GM21360 (cell line): Measurements from ENCODE around the gene CTBP2.

ENCODE experiments used
- ATAC-seq: cut with Tn5 transposase; IDR thresholded peaks from one replicate; pipeline ENCODE4 v1.9.1; 2021; ENCODE audit warnings: mild to moderate bottlenecking, moderate library complexity; ENCODE audit not compliant: unreplicated experiment

The CTBP2 gene

GRCh38 chr10:125011926-125012705 lies 148.2 kb downstream of the CTBP2 start:
- no peak for ATAC-seq

- ATAC-seq = no peak
These were observed 149.0 kb downstream of the CTBP2 start for GRCh38 chr10:125011171-125011925.

GRCh38 chr10:125010362-125010761 lies 150.0 kb downstream of the CTBP2 start:
- no peak for ATAC-seq

- ATAC-seq = no peak
These were observed 150.7 kb downstream of the CTBP2 start for GRCh38 chr10:125009661-125010161.

GRCh38 chr10:125008689-125009638 lies 151.4 kb downstream of the CTBP2 start:
- no peak for ATAC-seq

- no peak for ATAC-seq
These were observed 152.9 kb downstream of the CTBP2 start for GRCh38 chr10:125007436-125007835.

- no peak for ATAC-seq
These were observed 153.4 kb downstream of the CTBP2 start for GRCh38 chr10:125006921-125007426.

GRCh38 chr10:125006188-125006680 lies 154.1 kb downstream of the CTBP2 start:
- ATAC-seq = no peak

- ATAC-seq = no peak
These were observed 154.8 kb downstream of the CTBP2 start for GRCh38 chr10:125005312-125006187.

- ATAC-seq = no peak
These were observed 155.6 kb downstream of the CTBP2 start for GRCh38 chr10:125004571-125005311.

GRCh38 chr10:125003901-125004467 lies 156.4 kb downstream of the CTBP2 start:
- no peak for ATAC-seq

GRCh38 chr10:125003146-125003900 lies 157.0 kb downstream of the CTBP2 start:
- no peak for ATAC-seq

- ATAC-seq = no peak
These were observed 157.8 kb downstream of the CTBP2 start for GRCh38 chr10:125002423-125003145.

- no peak for ATAC-seq
These were observed 158.3 kb downstream of the CTBP2 start for GRCh38 chr10:125002047-125002422.

GRCh38 chr10:125001313-125002046 lies 158.9 kb downstream of the CTBP2 start:
- no peak for ATAC-seq
